Measurements from ENCODE around the gene ACACA.

GRCh38 chr17:37056622-37057021 lies 350.0 kb downstream of the ACACA start:
- no peak for TF ChIP-seq CTCF (IDR thresholded peaks at IDR 0.05; ENCODE audit: low read depth, low read length, poor library complexity, severe bottlenecking)
- no peak for TF ChIP-seq EZH2phosphoT487 (IDR thresholded peaks at IDR 0.05; ENCODE audit: borderline replicate concordance, low read length)

Data from DOHH2 (cell line).